ENCODE data around the gene MAB21L4.

The MAB21L4 gene

DNA sequence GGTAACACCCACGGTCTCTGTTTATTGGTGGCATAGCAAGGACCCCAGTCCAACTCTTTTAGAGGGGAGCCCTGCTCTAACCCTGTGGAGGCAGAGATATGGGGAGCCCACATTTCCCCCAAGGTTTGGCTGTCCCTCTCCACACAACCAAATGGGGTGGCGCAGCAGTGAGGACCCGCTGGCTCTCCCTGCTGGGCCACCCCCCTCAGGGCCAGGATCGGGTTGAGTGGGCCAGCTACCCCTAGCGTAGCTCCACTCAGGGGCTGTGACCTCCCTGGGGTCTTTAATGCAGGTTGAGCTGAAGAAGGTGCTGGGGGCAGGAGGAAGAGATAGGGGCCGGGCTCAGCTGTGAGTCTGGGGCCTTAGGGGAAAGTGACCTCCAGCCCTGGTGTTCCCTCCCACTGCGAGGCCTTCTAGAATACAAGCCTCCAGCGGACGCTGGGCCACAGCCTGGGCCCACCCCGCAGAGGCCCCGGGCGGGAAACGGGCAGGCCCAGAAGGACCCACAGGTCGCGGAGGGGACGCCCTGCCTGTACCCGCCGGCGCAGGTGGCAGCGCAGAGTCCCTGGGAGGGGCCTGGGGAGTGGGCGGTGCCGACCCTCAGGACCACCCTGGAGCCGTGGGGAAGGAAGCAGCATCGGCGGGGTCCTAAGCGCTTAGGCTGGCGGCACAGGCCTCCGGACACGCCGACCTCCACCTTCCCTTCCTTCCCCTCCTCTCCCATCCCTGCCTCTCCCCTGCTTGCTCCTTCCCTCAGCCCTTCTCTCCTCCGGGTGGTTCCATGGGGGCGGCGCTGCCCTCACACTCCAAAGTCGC is 19.8 kb upstream of the MAB21L4 start:
- Histone ChIP-seq H3K27ac (ENCODE audit: low read depth, low read length) (no peak overlapping the region), H3K4me3 (ENCODE audit: low read length) (no peak overlapping the region), H3K4me2 (ENCODE audit: low read length) (no peak overlapping the region)

DNA sequence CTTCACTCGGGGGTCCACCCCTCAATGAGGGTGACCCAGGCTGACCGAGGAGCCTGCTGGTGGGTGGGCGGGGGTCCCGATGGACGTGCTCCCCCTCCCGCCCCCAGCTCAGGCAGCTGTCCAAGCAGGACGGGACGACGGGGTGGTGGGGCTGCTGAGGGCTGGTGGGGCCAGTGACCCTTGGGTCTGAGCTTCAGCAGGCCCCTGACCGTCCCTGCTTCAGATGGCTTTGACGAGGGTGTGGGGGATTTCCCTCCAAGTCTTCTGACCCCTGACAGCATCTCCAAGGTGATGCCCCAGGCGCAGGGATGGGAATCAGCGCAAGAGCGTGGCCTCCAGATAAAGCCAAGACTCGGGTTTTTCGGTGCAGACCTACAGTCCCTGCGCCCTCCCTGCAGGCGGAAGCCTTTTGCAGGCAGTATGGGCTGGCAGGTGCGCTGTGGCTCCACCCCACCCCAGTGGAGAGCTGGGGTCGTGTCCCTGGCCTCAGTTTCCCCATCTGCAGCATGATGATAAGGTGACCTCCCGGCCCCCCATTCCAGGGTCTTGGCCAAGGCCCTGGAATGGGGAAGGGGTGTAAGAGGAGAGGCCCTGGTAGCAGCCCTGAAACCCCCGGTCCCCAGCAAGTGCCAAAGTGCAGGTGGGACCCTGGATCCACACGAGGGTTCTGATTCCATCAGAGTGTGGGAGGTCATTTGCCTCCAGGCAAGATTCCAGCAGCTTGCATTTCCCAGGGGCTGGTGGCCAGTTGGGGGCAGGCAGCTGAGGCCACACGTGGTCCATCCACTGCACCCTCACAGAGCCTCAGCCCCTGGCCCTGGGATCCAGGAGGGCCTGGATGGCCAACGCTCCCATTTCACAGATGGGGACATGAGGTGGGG is 18.9 kb upstream of the MAB21L4 start:
- no peaks in the 10 kb centered on the region; the same call in 1 of the 2 replicates for H3K4me1 ChIP-seq (ENCODE audit: control insufficient read depth, low read length)
- H4K20me1 ChIP-seq (ENCODE audit: control insufficient read depth, insufficient read depth, low read depth, low read length), result no peaks in the 10 kb centered on the region
- H3K4me3 ChIP-seq (ENCODE audit: low read length), result no peak overlapping the region
- no peak overlapping the region for H3K4me2 ChIP-seq (ENCODE audit: low read length)
- H3K27me3 ChIP-seq (ENCODE audit: control insufficient read depth, low read length), result peaks cover 18% of the 10 kb centered on the region
- no peak overlapping the region for H3K27ac ChIP-seq (ENCODE audit: low read depth, low read length)
- H3K9me3 ChIP-seq (ENCODE audit: control insufficient read depth, insufficient read depth, low read length), result no peaks in the 10 kb centered on the region
- no peaks in the 10 kb centered on the region for H3F3A ChIP-seq (ENCODE audit: control insufficient read depth, insufficient read depth)
- no peaks in the 10 kb centered on the region for H3K36me3 ChIP-seq (ENCODE audit: control insufficient read depth, low read length)
- TF ChIP-seq CTCF (IDR thresholded peaks at IDR 0.05; ENCODE audit: low read depth, low read length, poor library complexity, severe bottlenecking), result peak; percentile 45
- TF ChIP-seq EZH2phosphoT487 (IDR thresholded peaks at IDR 0.05; ENCODE audit: borderline replicate concordance, low read length), result no peak
- no peaks in the 10 kb centered on the region for H3K79me2 ChIP-seq (ENCODE audit: control insufficient read depth, low read length)
- no peaks in the 10 kb centered on the region for H3K9me2 ChIP-seq (replicated peaks; ENCODE audit: control insufficient read depth, low read length)

More for the DNA sequence above, 19.8 kb upstream of the MAB21L4 start:
- H3K4me1 ChIP-seq (ENCODE audit: control insufficient read depth, low read length), result no peaks in the 10 kb centered on the region; the same call in 1 of the 2 replicates
- H3K79me2 ChIP-seq (ENCODE audit: control insufficient read depth, low read length), result no peaks in the 10 kb centered on the region
- no peaks in the 10 kb centered on the region for H3K9me2 ChIP-seq (replicated peaks; ENCODE audit: control insufficient read depth, low read length)
- no peaks in the 10 kb centered on the region for H4K20me1 ChIP-seq (ENCODE audit: control insufficient read depth, insufficient read depth, low read depth, low read length)
- H3K36me3 ChIP-seq (ENCODE audit: control insufficient read depth, low read length), result no peaks in the 10 kb centered on the region
- no peaks in the 10 kb centered on the region for H3F3A ChIP-seq (ENCODE audit: control insufficient read depth, insufficient read depth)
- TF ChIP-seq EZH2phosphoT487 (IDR thresholded peaks at IDR 0.05; ENCODE audit: borderline replicate concordance, low read length) (no peak), CTCF (IDR thresholded peaks at IDR 0.05; ENCODE audit: low read depth, low read length, poor library complexity, severe bottlenecking) (no peak)
- H3K9me3 ChIP-seq (ENCODE audit: control insufficient read depth, insufficient read depth, low read length), result no peaks in the 10 kb centered on the region
- peaks cover 18% of the 10 kb centered on the region for H3K27me3 ChIP-seq (ENCODE audit: control insufficient read depth, low read length)

GRCh38 chr2:240913810-240914644 is 18.1 kb upstream of the MAB21L4 start:
- Histone ChIP-seq H3K4me2 (ENCODE audit: low read length) (no peak overlapping the region), H3K9me2 (replicated peaks; ENCODE audit: control insufficient read depth, low read length) (no peaks in the 10 kb centered on the region), H3K4me1 (ENCODE audit: control insufficient read depth, low read length) (no peaks in the 10 kb centered on the region; the same call in 1 of the 2 replicates), H3K27me3 (ENCODE audit: control insufficient read depth, low read length) (peaks cover 18% of the 10 kb centered on the region), H4K20me1 (ENCODE audit: control insufficient read depth, insufficient read depth, low read depth, low read length) (no peaks in the 10 kb centered on the region), H3K9me3 (ENCODE audit: control insufficient read depth, insufficient read depth, low read length) (no peaks in the 10 kb centered on the region), H3F3A (ENCODE audit: control insufficient read depth, insufficient read depth) (no peaks in the 10 kb centered on the region), H3K27ac (ENCODE audit: low read depth, low read length) (no peak overlapping the region), H3K79me2 (ENCODE audit: control insufficient read depth, low read length) (no peaks in the 10 kb centered on the region), H3K4me3 (ENCODE audit: low read length) (no peak overlapping the region), H3K36me3 (ENCODE audit: control insufficient read depth, low read length) (no peaks in the 10 kb centered on the region)
- peak; percentile 95 for TF ChIP-seq CTCF (IDR thresholded peaks at IDR 0.05; ENCODE audit: low read depth, low read length, poor library complexity, severe bottlenecking)
- no peak for TF ChIP-seq EZH2phosphoT487 (IDR thresholded peaks at IDR 0.05; ENCODE audit: borderline replicate concordance, low read length)

Measured in DOHH2 (cell line).